H9 (cell line): ENCODE results near the gene LTA4H. TPM values are rescaled to one million over a fixed set of nuclear protein-coding genes. Genes with fewer than 3 reads are reported as not detected.

Source experiments
- DNase-seq: peaks from one replicate; pipeline ENCODE4 v3.0.0-alpha.2; 2017
- H2AFZ ChIP-seq: one replicate; pipeline ENCODE4 v1.6.1; 2013; ENCODE audit warnings: mild to moderate bottlenecking, low read length, control low read depth, moderate library complexity
- H2AK5ac ChIP-seq: 2 replicates; pipeline ENCODE4 v1.6.1; 2013; ENCODE audit warnings: low read length, control low read depth, mixed read lengths; ENCODE audit not compliant: insufficient read length
- H2BK120ac ChIP-seq: one replicate; pipeline ENCODE4 v1.6.1; 2013; ENCODE audit warnings: low read depth, mild to moderate bottlenecking, low read length, control low read depth, inconsistent platforms; ENCODE audit not compliant: poor library complexity, severe bottlenecking
- H2BK12ac ChIP-seq: 2 replicates; pipeline ENCODE4 v1.6.1; 2013; ENCODE audit warnings: low read length, control low read depth, mixed read lengths, low read depth; ENCODE audit not compliant: insufficient read length
- H2BK15ac ChIP-seq: 2 replicates; pipeline ENCODE4 v1.6.1; 2013; ENCODE audit warnings: low read depth, low read length, control low read depth
- H2BK20ac ChIP-seq: one replicate; pipeline ENCODE4 v1.6.1; 2013; ENCODE audit warnings: low read depth, mild to moderate bottlenecking, low read length, control low read depth, inconsistent platforms; ENCODE audit not compliant: poor library complexity, severe bottlenecking
- H2BK5ac ChIP-seq: 2 replicates; pipeline ENCODE4 v1.6.1; 2013; ENCODE audit warnings: low read length, control low read depth, mixed read lengths; ENCODE audit not compliant: insufficient read length
- H3K14ac ChIP-seq: 2 replicates; pipeline ENCODE4 v1.6.1; 2013; ENCODE audit warnings: low read length, control low read depth; ENCODE audit not compliant: insufficient read depth
- H3K18ac ChIP-seq: 2 replicates; pipeline ENCODE4 v1.6.1; 2013; ENCODE audit warnings: low read depth, mild to moderate bottlenecking, mixed read lengths, low read length, control low read depth; ENCODE audit not compliant: insufficient read length
- H3K23ac ChIP-seq: 2 replicates; pipeline ENCODE4 v1.6.1; 2013; ENCODE audit warnings: low read length, control low read depth, mixed read lengths, low read depth; ENCODE audit not compliant: insufficient read length
- H3K23me2 ChIP-seq: 2 replicates; pipeline ENCODE4 v1.6.1; 2013; ENCODE audit warnings: low read depth, mild to moderate bottlenecking, mixed read lengths, low read length, control low read depth; ENCODE audit not compliant: insufficient read length, poor library complexity, severe bottlenecking
- H3K27ac ChIP-seq: 2 replicates; pipeline ENCODE4 v1.5.1; 2013; ENCODE audit warnings: low read length, control low read depth, mixed read lengths, low read depth; ENCODE audit not compliant: insufficient read length
- H3K27me3 ChIP-seq: 2 replicates; pipeline ENCODE4 v1.6.1; 2013; ENCODE audit warnings: low read length, control low read depth, inconsistent platforms; ENCODE audit not compliant: insufficient read depth
- H3K4ac ChIP-seq: 2 replicates; pipeline ENCODE4 v1.6.1; 2013; ENCODE audit warnings: low read depth, mild to moderate bottlenecking, control low read depth, inconsistent platforms, low read length, moderate library complexity
- H3K4me1 ChIP-seq: 2 replicates; pipeline ENCODE4 v1.6.1; 2013; ENCODE audit warnings: low read length, control low read depth, inconsistent platforms; ENCODE audit not compliant: insufficient read depth
- H3K4me2 ChIP-seq: 2 replicates; pipeline ENCODE4 v1.6.1; 2013; ENCODE audit warnings: low read length, control low read depth, mixed read lengths; ENCODE audit not compliant: insufficient read length, insufficient read depth
- H3K56ac ChIP-seq: 2 replicates; pipeline ENCODE4 v1.6.1; 2013; ENCODE audit warnings: low read depth, mild to moderate bottlenecking, mixed read lengths, low read length, control low read depth; ENCODE audit not compliant: insufficient read length
- H3K79me1 ChIP-seq: 2 replicates; pipeline ENCODE4 v1.6.1; 2013; ENCODE audit warnings: low read depth, mild to moderate bottlenecking, moderate library complexity, low read length, control low read depth, inconsistent platforms; ENCODE audit not compliant: insufficient read depth, poor library complexity, severe bottlenecking
- H3K79me2 ChIP-seq: 2 replicates; pipeline ENCODE4 v1.6.1; 2013; ENCODE audit warnings: low read length, control low read depth, inconsistent platforms; ENCODE audit not compliant: insufficient read depth
- H3K9ac ChIP-seq: 2 replicates; pipeline ENCODE4 v1.6.1; 2013; ENCODE audit warnings: low read length, control low read depth, mixed read lengths; ENCODE audit not compliant: insufficient read length; ENCODE audit errors: extremely low read depth
- H3K9me3 ChIP-seq: one replicate; pipeline ENCODE4 v1.6.1; 2013; ENCODE audit warnings: low read depth, low read length, inconsistent platforms; ENCODE audit not compliant: control insufficient read depth
- H3T11ph ChIP-seq: one replicate; pipeline ENCODE4 v1.6.1; 2013; ENCODE audit warnings: mild to moderate bottlenecking, low read length, control low read depth, inconsistent platforms
- H4K20me1 ChIP-seq: one replicate; pipeline ENCODE4 v1.6.1; 2013; ENCODE audit not compliant: control insufficient read depth, insufficient read length, insufficient read depth
- H4K5ac ChIP-seq: 2 replicates; pipeline ENCODE4 v1.6.1; 2013; ENCODE audit warnings: low read depth, mild to moderate bottlenecking, mixed read lengths, low read length, control low read depth; ENCODE audit not compliant: insufficient read length
- H4K8ac ChIP-seq: replicated peaks from 2 replicates; pipeline ENCODE4 v1.6.1; 2013; ENCODE audit warnings: low read length, control low read depth, mixed read lengths, low read depth; ENCODE audit not compliant: insufficient read length
- H4K91ac ChIP-seq: 2 replicates; pipeline ENCODE4 v1.6.1; 2013; ENCODE audit warnings: low read depth, mild to moderate bottlenecking, moderate library complexity, mixed read lengths, low read length, control low read depth; ENCODE audit not compliant: insufficient read length
- H3K27ac Mint-ChIP-seq, 3 experiments: 2 replicates in 2 of 3; 3 replicates in 1 of 3; pipeline ENCODE4 v1.8.0; 2020 to 2021; ENCODE audit warnings: mixed read lengths in 3 of 3, mild to moderate bottlenecking in 1 of 3, moderate library complexity in 1 of 3
- H3K27me3 Mint-ChIP-seq: 2 replicates; pipeline ENCODE4 v1.8.0; 2021; ENCODE audit warnings: low read depth, mild to moderate bottlenecking, moderate library complexity, mixed read lengths
- H3K36me3 Mint-ChIP-seq, 3 experiments: 2 replicates in 2 of 3; 3 replicates in 1 of 3; pipeline ENCODE4 v1.8.0; 2020 to 2021; ENCODE audit warnings: low read depth in 3 of 3, mixed read lengths in 3 of 3; ENCODE audit not compliant: insufficient read depth in 1 of 3
- H3K4me1 Mint-ChIP-seq, 2 experiments: 2 replicates each; pipeline ENCODE4 v1.8.0; 2020; ENCODE audit warnings: mixed read lengths in 2 of 2
- H3K4me3 Mint-ChIP-seq, 2 experiments: 2 replicates in 1 of 2; 3 replicates in 1 of 2; pipeline ENCODE4 v1.8.0; 2020 to 2021; ENCODE audit warnings: mild to moderate bottlenecking in 2 of 2, mixed read lengths in 2 of 2, moderate library complexity in 1 of 2
- H3K9me3 Mint-ChIP-seq, 2 experiments: 2 replicates in 1 of 2; 3 replicates in 1 of 2; pipeline ENCODE4 v1.8.0; 2020; ENCODE audit warnings: mild to moderate bottlenecking in 2 of 2, mixed read lengths in 2 of 2, moderate library complexity in 1 of 2
- CTCF ChIP-seq: fragments of 200-600 bp; sonication (generic); conservative IDR thresholded peaks from 3 replicates; pipeline ENCODE4 v1.8.0; 2021; ENCODE audit warnings: antibody characterized with exemption, mild to moderate bottlenecking
- WGBS: extraction: QIAGEN DNeasy Blood & Tissue Kit; methylation state at CpG from one replicate; pipeline ENCODE4 v1.1.7; 2013; ENCODE audit warnings: missing lambda C conversion rate, low lambda C conversion rate, mixed read lengths; ENCODE audit not compliant: insufficient read length; ENCODE audit errors: extremely low coverage; 5-methylcytosine and 5-hydroxymethylcytosine counted together
- total RNA-seq: library from RNA; stranded (reverse); gene quantifications from 2 replicates; pipeline ENCODE4 v1.2.1, GENCODE V29; 2021

Gene LTA4H
- total RNA-seq, 1 experiment from 2014 or later = 144 TPM

- no peak overlapping the region for H3K18ac ChIP-seq
- H3K4me1 ChIP-seq = no peaks in the 10 kb centered on the region
- H3K27ac ChIP-seq = no peak overlapping the region
- H2BK15ac ChIP-seq = no peak overlapping the region
- no peak overlapping the region for H4K5ac ChIP-seq
- H3K27me3 Mint-ChIP-seq = no peaks in the 10 kb centered on the region
- TF ChIP-seq CTCF = no peak
- H3K79me2 ChIP-seq = no peaks in the 10 kb centered on the region
- no peak overlapping the region for H3K27ac Mint-ChIP-seq
- H3K9ac ChIP-seq = no peak overlapping the region
- no peak overlapping the region for H4K91ac ChIP-seq
- no peaks in the 10 kb centered on the region for H4K20me1 ChIP-seq
- no peak overlapping the region for H3T11ph ChIP-seq
- H3K9me3 Mint-ChIP-seq = peaks cover 7 to 15% of the 10 kb centered on the region in 2 experiments
- peaks cover 4% of the 10 kb centered on the region for H3K9me3 ChIP-seq
- WGBS = no CpG with 5 or more reads among the region's 4 CpGs
- H2BK5ac ChIP-seq = no peak overlapping the region
- H4K8ac ChIP-seq = no peak overlapping the region
- H3K4me2 ChIP-seq = no peak overlapping the region
- no peaks in the 10 kb centered on the region for H3K27me3 ChIP-seq
- no peak overlapping the region for H2BK120ac ChIP-seq
- no peaks in the 10 kb centered on the region for H3K23me2 ChIP-seq
- no peaks in the 10 kb centered on the region; a peak in 4 of 7 replicates for H3K36me3 Mint-ChIP-seq
- no peak overlapping the region for H2BK12ac ChIP-seq
- H3K4ac ChIP-seq = no peak overlapping the region
- no peak overlapping the region for H2AK5ac ChIP-seq
- H2AFZ ChIP-seq = no peak overlapping the region
- no peak overlapping the region for H2BK20ac ChIP-seq
- no peak overlapping the region for H3K23ac ChIP-seq
- H3K56ac ChIP-seq = no peak overlapping the region
- H3K79me1 ChIP-seq = no peaks in the 10 kb centered on the region
- no peak overlapping the region for H3K14ac ChIP-seq
- H3K4me1 Mint-ChIP-seq = no peaks in the 10 kb centered on the region
- no peak for DNase-seq
- no peak overlapping the region for H3K4me3 Mint-ChIP-seq
These were observed 18.8 kb upstream of the LTA4H start for GRCh38 chr12:96054244-96054610.
